ENCODE results near the gene ADAM30. TPM values are rescaled to one million over a fixed set of nuclear protein-coding genes. Genes with fewer than 3 reads are reported as not detected.

ADAM30 gene
- not detected for total RNA-seq
- not detected for polyA plus RNA-seq (ENCODE audit: insufficient read depth in 1 of 8, insufficient read length in 8 of 8, low replicate concordance in 1 of 8)
- long read RNA-seq, donor 1: 0 reads
- long read RNA-seq, donor 2: 0 reads
- long read RNA-seq, donor 3: 0 reads
- long read RNA-seq, donor 4: 0 reads
- long read RNA-seq, donor 5, partial matches to known transcripts: 0 of 2 reads
- long read RNA-seq, donor 5, other reads (novel, unspliced or antisense): 0 of 2 reads
- long read RNA-seq, donor 6: 0 reads
- long read RNA-seq, donor 7: 0 reads
- long read RNA-seq, donor 8: 0 reads
- long read RNA-seq, donor 9: 0 reads
- long read RNA-seq, donor 10: 0 reads
- long read RNA-seq, donor 11: 0 reads

GRCh38 chr1:119896303-119896702, at the start of gene ADAM30:
ADAM30 (minus strand) TSS chr1:119896515; CDS start chr1:119896336, 179 bp downstream.
- Histone ChIP-seq H3K4me1 (ENCODE audit: control insufficient read depth, insufficient read depth, low read length) (no peaks in the 10 kb centered on the region), H3K27ac (ENCODE audit: low read length) (no peak within 1 kb of the TSS), H3K9me3 (replicated peaks; ENCODE audit: control insufficient read depth, low read depth, low read length) (no peaks in the 10 kb centered on the region), H3K27me3 (ENCODE audit: control insufficient read depth, insufficient read depth, low read length) (peaks cover 3% of the 10 kb centered on the region), H3K36me3 (ENCODE audit: control insufficient read depth, insufficient read depth, low read length) (no peaks in the 10 kb centered on the region), H3K4me3 (ENCODE audit: low read length) (no peak within 1 kb of the TSS)
- DNase-seq: no peak
- WGBS (ENCODE audit: insufficient coverage): 36% methylated on average over 23 of the region's 24 CpGs

- no peaks in the 10 kb centered on the region for H3K27me3 ChIP-seq (ENCODE audit: control insufficient read depth, insufficient read depth, low read length)
- H3K27ac ChIP-seq (ENCODE audit: low read length): no peak overlapping the region
- no CpG with 5 or more reads among the region's 2 CpGs for WGBS (ENCODE audit: insufficient coverage)
- no peak overlapping the region for H3K4me3 ChIP-seq (ENCODE audit: low read length)
- DNase-seq: no peak
- H3K9me3 ChIP-seq (replicated peaks; ENCODE audit: control insufficient read depth, low read depth, low read length): no peaks in the 10 kb centered on the region
- H3K4me1 ChIP-seq (ENCODE audit: control insufficient read depth, insufficient read depth, low read length): no peaks in the 10 kb centered on the region
- peaks cover 24% of the 10 kb centered on the region for H3K36me3 ChIP-seq (ENCODE audit: control insufficient read depth, insufficient read depth, low read length)
Measured at GRCh38 chr1:119943216-119943615, 46.9 kb upstream of the ADAM30 start.

- Histone ChIP-seq H3K4me1 (ENCODE audit: control insufficient read depth, insufficient read depth, low read length) (no peaks in the 10 kb centered on the region), H3K27me3 (ENCODE audit: control insufficient read depth, insufficient read depth, low read length) (no peaks in the 10 kb centered on the region), H3K9me3 (replicated peaks; ENCODE audit: control insufficient read depth, low read depth, low read length) (no peaks in the 10 kb centered on the region), H3K4me3 (ENCODE audit: low read length) (no peak overlapping the region), H3K36me3 (ENCODE audit: control insufficient read depth, insufficient read depth, low read length) (peaks cover 35% of the 10 kb centered on the region), H3K27ac (ENCODE audit: low read length) (no peak overlapping the region)
- DNase-seq: no peak
- 66% methylated on average over 3 of the region's 4 CpGs for WGBS (ENCODE audit: insufficient coverage)
Measured at GRCh38 chr1:119941392-119941791, 45.1 kb upstream of the ADAM30 start.

- DNase-seq: no peak
- Histone ChIP-seq H3K27ac (ENCODE audit: low read length) (no peak overlapping the region), H3K4me3 (ENCODE audit: low read length) (no peak overlapping the region), H3K36me3 (ENCODE audit: control insufficient read depth, insufficient read depth, low read length) (peaks cover 42% of the 10 kb centered on the region), H3K9me3 (replicated peaks; ENCODE audit: control insufficient read depth, low read depth, low read length) (no peaks in the 10 kb centered on the region), H3K27me3 (ENCODE audit: control insufficient read depth, insufficient read depth, low read length) (no peaks in the 10 kb centered on the region), H3K4me1 (ENCODE audit: control insufficient read depth, insufficient read depth, low read length) (no peaks in the 10 kb centered on the region)
Measured at GRCh38 chr1:119940697-119941096, 44.4 kb upstream of the ADAM30 start.

- H3K9me3 ChIP-seq (replicated peaks; ENCODE audit: control insufficient read depth, low read depth, low read length): peaks cover 9% of the 10 kb centered on the region
- H3K36me3 ChIP-seq (ENCODE audit: control insufficient read depth, insufficient read depth, low read length): peaks cover 58% of the 10 kb centered on the region
- no peaks in the 10 kb centered on the region for H3K27me3 ChIP-seq (ENCODE audit: control insufficient read depth, insufficient read depth, low read length)
- 89% methylated on average over 5 of the region's 5 CpGs for WGBS (ENCODE audit: insufficient coverage)
- no peak overlapping the region for H3K4me3 ChIP-seq (ENCODE audit: low read length)
- DNase-seq: no peak
- H3K27ac ChIP-seq (ENCODE audit: low read length): no peak overlapping the region
- no peaks in the 10 kb centered on the region for H3K4me1 ChIP-seq (ENCODE audit: control insufficient read depth, insufficient read depth, low read length)
Measured at GRCh38 chr1:119937198-119937597, 40.9 kb upstream of the ADAM30 start.

GRCh38 chr1:119935915-119936314, 39.6 kb upstream of the ADAM30 start:
- H3K36me3 ChIP-seq (ENCODE audit: control insufficient read depth, insufficient read depth, low read length): peaks cover 52% of the 10 kb centered on the region
- no peak overlapping the region for H3K27ac ChIP-seq (ENCODE audit: low read length)
- H3K4me1 ChIP-seq (ENCODE audit: control insufficient read depth, insufficient read depth, low read length): no peaks in the 10 kb centered on the region
- H3K4me3 ChIP-seq (ENCODE audit: low read length): no peak overlapping the region
- H3K27me3 ChIP-seq (ENCODE audit: control insufficient read depth, insufficient read depth, low read length): no peaks in the 10 kb centered on the region
- DNase-seq: no peak
- WGBS (ENCODE audit: insufficient coverage): 100% methylated on average over 1 of the region's 2 CpGs
- H3K9me3 ChIP-seq (replicated peaks; ENCODE audit: control insufficient read depth, low read depth, low read length): peaks cover 9% of the 10 kb centered on the region

GRCh38 chr1:119935373-119935772, 39.1 kb upstream of the ADAM30 start:
- H3K9me3 ChIP-seq (replicated peaks; ENCODE audit: control insufficient read depth, low read depth, low read length): peaks cover 9% of the 10 kb centered on the region
- H3K4me3 ChIP-seq (ENCODE audit: low read length): no peak overlapping the region
- no peak for DNase-seq
- no peak overlapping the region for H3K27ac ChIP-seq (ENCODE audit: low read length)
- no CpG with 5 or more reads among the region's 1 CpG for WGBS (ENCODE audit: insufficient coverage)
- no peaks in the 10 kb centered on the region for H3K27me3 ChIP-seq (ENCODE audit: control insufficient read depth, insufficient read depth, low read length)
- no peaks in the 10 kb centered on the region for H3K4me1 ChIP-seq (ENCODE audit: control insufficient read depth, insufficient read depth, low read length)
- peaks cover 49% of the 10 kb centered on the region for H3K36me3 ChIP-seq (ENCODE audit: control insufficient read depth, insufficient read depth, low read length)

GRCh38 chr1:119933397-119933796, 37.1 kb upstream of the ADAM30 start:
- Histone ChIP-seq H3K9me3 (replicated peaks; ENCODE audit: control insufficient read depth, low read depth, low read length) (peaks cover 9% of the 10 kb centered on the region), H3K36me3 (ENCODE audit: control insufficient read depth, insufficient read depth, low read length) (peaks cover 48% of the 10 kb centered on the region), H3K27me3 (ENCODE audit: control insufficient read depth, insufficient read depth, low read length) (no peaks in the 10 kb centered on the region), H3K4me3 (ENCODE audit: low read length) (no peak overlapping the region), H3K4me1 (ENCODE audit: control insufficient read depth, insufficient read depth, low read length) (no peaks in the 10 kb centered on the region), H3K27ac (ENCODE audit: low read length) (no peak overlapping the region)
- DNase-seq: no peak

GRCh38 chr1:119929643-119930315, 33.5 kb upstream of the ADAM30 start:
- H3K36me3 ChIP-seq (ENCODE audit: control insufficient read depth, insufficient read depth, low read length): peaks cover 48% of the 10 kb centered on the region
- H3K27ac ChIP-seq (ENCODE audit: low read length): no peak overlapping the region
- H3K4me1 ChIP-seq (ENCODE audit: control insufficient read depth, insufficient read depth, low read length): peaks cover 18% of the 10 kb centered on the region
- H3K4me3 ChIP-seq (ENCODE audit: low read length): no peak overlapping the region
- peaks cover 9% of the 10 kb centered on the region for H3K9me3 ChIP-seq (replicated peaks; ENCODE audit: control insufficient read depth, low read depth, low read length)
- DNase-seq: no peak
- 100% methylated on average over 1 of the region's 1 CpG for WGBS (ENCODE audit: insufficient coverage)
- H3K27me3 ChIP-seq (ENCODE audit: control insufficient read depth, insufficient read depth, low read length): no peaks in the 10 kb centered on the region

GRCh38 chr1:119926553-119926952, 30.2 kb upstream of the ADAM30 start:
- H3K4me1 ChIP-seq (ENCODE audit: control insufficient read depth, insufficient read depth, low read length): peaks cover 18% of the 10 kb centered on the region
- H3K9me3 ChIP-seq (replicated peaks; ENCODE audit: control insufficient read depth, low read depth, low read length): no peaks in the 10 kb centered on the region
- H3K36me3 ChIP-seq (ENCODE audit: control insufficient read depth, insufficient read depth, low read length): peaks cover 63% of the 10 kb centered on the region
- no peak overlapping the region for H3K27ac ChIP-seq (ENCODE audit: low read length)
- no peaks in the 10 kb centered on the region for H3K27me3 ChIP-seq (ENCODE audit: control insufficient read depth, insufficient read depth, low read length)
- 92% methylated on average over 2 of the region's 3 CpGs for WGBS (ENCODE audit: insufficient coverage)
- no peak overlapping the region for H3K4me3 ChIP-seq (ENCODE audit: low read length)
- no peak for DNase-seq

Measured in muscle of leg (tissue), 16 donors.